Tibial artery (tissue), 4 donors: Measurements from ENCODE around the gene ATP4A.

Experiments
- DNase-seq, 2 donors: peaks; one replicate each; pipeline ENCODE4 v3.0.0-alpha.2; 2019
- H3K27ac ChIP-seq, 2 donors: fragments of 200-600 bp; sonication (generic) in 1 of 2; 1 replicate in 1 of 2; 2 replicates in 1 of 2; pipeline ENCODE4 v1.5.1; 2018 to 2019; ENCODE audit warnings: mild to moderate bottlenecking in 1 of 2
- H3K27me3 ChIP-seq, 2 donors: fragments of 200-600 bp; sonication (generic) in 1 of 2; one replicate each; pipeline versions ENCODE4 v1.5.1 to v1.6.0; 2016 to 2019
- H3K36me3 ChIP-seq, 3 donors: fragments of 200-600 bp; sonication (generic) in 2 of 3; one replicate each; pipeline ENCODE4 v1.5.1; 2016 to 2019; ENCODE audit warnings: mild to moderate bottlenecking in 2 of 3
- H3K4me1 ChIP-seq, 4 donors: fragments of 200-600 bp; sonication (generic) in 2 of 4; 1 replicate in 3 of 4; 2 replicates in 1 of 4; pipeline ENCODE4 v1.5.1; 2016 to 2019
- H3K4me3 ChIP-seq, 2 donors: fragments of 200-600 bp; sonication (generic) in 1 of 2; 1 replicate in 1 of 2; 2 replicates in 1 of 2; pipeline ENCODE4 v1.5.1; 2018 to 2019; ENCODE audit warnings: mild to moderate bottlenecking in 2 of 2
- H3K9me3 ChIP-seq, 3 donors: fragments of 200-600 bp; sonication (generic) in 1 of 3; one replicate each; pipeline ENCODE4 v1.5.1; 2016 to 2019
- CTCF ChIP-seq, 2 experiments: fragments of 200-600 bp in 1 of 2; fragments of 450-650 bp in 1 of 2; IDR thresholded peaks; one replicate each; pipeline ENCODE4 v1.5.1; 2017 to 2019; ENCODE audit warnings: antibody characterized with exemption in 2 of 2, mild to moderate bottlenecking in 1 of 2, moderate library complexity in 1 of 2
- intact Hi-C: fragments of 100-400 bp; cut with DNase I; formaldehyde crosslinking; loops from one replicate; pipeline ENCODE4 v1.15.0; 2023; ENCODE audit warnings: low total_unique reads

Gene ATP4A

GRCh38 chr19:35544110-35544802, 19.2 kb downstream of the ATP4A start:
- Histone ChIP-seq H3K4me1 (peaks cover 7 to 32% (median 20%) of the 10 kb centered on the region in 4 donors), H3K36me3 (peaks cover 0 to 8% (median 0%) of the 10 kb centered on the region in 3 donors), H3K4me3 (peak overlapping the region; percentile 79), H3K27ac (peak overlapping the region in 1 of 2 donors; percentile 89), H3K27me3 (no peaks in the 10 kb centered on the region), H3K9me3 (no peaks in the 10 kb centered on the region)
- intact Hi-C loops = no loop called here
- no peak for TF ChIP-seq CTCF (IDR thresholded peaks at IDR 0.05)
- no peak for DNase-seq

GRCh38 chr19:35543280-35544109, 20.0 kb downstream of the ATP4A start:
- no peak for DNase-seq
- H3K36me3 ChIP-seq = peaks cover 0 to 8% (median 0%) of the 10 kb centered on the region in 3 donors
- H3K4me1 ChIP-seq = peaks cover 7 to 31% (median 20%) of the 10 kb centered on the region in 4 donors
- H3K27me3 ChIP-seq = no peaks in the 10 kb centered on the region
- H3K9me3 ChIP-seq = no peaks in the 10 kb centered on the region
- H3K27ac ChIP-seq = no peak overlapping the region
- TF ChIP-seq CTCF (IDR thresholded peaks at IDR 0.05) = no peak
- no peak overlapping the region for H3K4me3 ChIP-seq
- intact Hi-C loops = no loop called here

GRCh38 chr19:35542209-35542608, 21.2 kb downstream of the ATP4A start:
- TF ChIP-seq CTCF (IDR thresholded peaks at IDR 0.05) = no peak

GRCh38 chr19:35540356-35540927, 23.0 kb downstream of the ATP4A start:
- intact Hi-C loops = no loop called here

More at GRCh38 chr19:35542209-35542608, 21.2 kb downstream of the ATP4A start:
- H3K9me3 ChIP-seq = no peaks in the 10 kb centered on the region
- intact Hi-C loops = no loop called here
- no peak overlapping the region for H3K4me3 ChIP-seq
- H3K36me3 ChIP-seq = no peaks in the 10 kb centered on the region
- DNase-seq = no peak
- no peak overlapping the region for H3K27ac ChIP-seq
- peaks cover 7 to 24% (median 20%) of the 10 kb centered on the region in 4 donors for H3K4me1 ChIP-seq
- peaks cover 0 to under 1% of the 10 kb centered on the region in 2 donors for H3K27me3 ChIP-seq

More at GRCh38 chr19:35540356-35540927, 23.0 kb downstream of the ATP4A start:
- peaks cover 0 to 11% (median 8%) of the 10 kb centered on the region in 4 donors for H3K4me1 ChIP-seq
- H3K9me3 ChIP-seq = no peaks in the 10 kb centered on the region
- H3K4me3 ChIP-seq = no peak overlapping the region
- H3K27ac ChIP-seq = no peak overlapping the region
- peaks cover 0 to 11% of the 10 kb centered on the region in 2 donors for H3K27me3 ChIP-seq
- DNase-seq = no peak
- TF ChIP-seq CTCF (IDR thresholded peaks at IDR 0.05) = no peak
- H3K36me3 ChIP-seq = no peaks in the 10 kb centered on the region
